Hepatocyte (in vitro differentiated cells): ENCODE data around the gene PGP. TPM values are rescaled to one million over a fixed set of nuclear protein-coding genes. Genes with fewer than 3 reads are reported as not detected.

ENCODE experiments used
- DNase-seq: peaks from one replicate; pipeline ENCODE4 v3.0.0-alpha.2; 2016; ENCODE audit warnings: low spot score
- H2AFZ ChIP-seq: fragments of 200-600 bp; sonication (generic); 2 replicates; pipeline ENCODE4 v1.6.0; 2016; ENCODE audit warnings: antibody characterized with exemption, mild to moderate bottlenecking
- H3K27ac ChIP-seq: fragments of 200-600 bp; sonication (generic); 2 replicates; pipeline ENCODE4 v1.5.1; 2016; ENCODE audit warnings: mild to moderate bottlenecking
- H3K27me3 ChIP-seq: fragments of 200-600 bp; sonication (generic); 2 replicates; pipeline ENCODE4 v1.6.1; 2016
- H3K36me3 ChIP-seq: fragments of 200-600 bp; sonication (generic); replicated peaks from 2 replicates; pipeline ENCODE4 v1.5.1; 2016; ENCODE audit warnings: low read depth; ENCODE audit not compliant: insufficient read depth
- H3K4me1 ChIP-seq: fragments of 200-600 bp; sonication (generic); 2 replicates; pipeline ENCODE4 v1.5.1; 2016; ENCODE audit warnings: mild to moderate bottlenecking, moderate library complexity; ENCODE audit not compliant: insufficient read depth
- H3K4me2 ChIP-seq: fragments of 200-600 bp; sonication (generic); 2 replicates; pipeline ENCODE4 v1.6.0; 2016
- H3K4me3 ChIP-seq: fragments of 200-600 bp; sonication (generic); 2 replicates; pipeline ENCODE4 v1.5.1; 2016; ENCODE audit warnings: mild to moderate bottlenecking
- H3K79me2 ChIP-seq: fragments of 200-600 bp; sonication (generic); 2 replicates; pipeline ENCODE4 v1.6.0; 2017; ENCODE audit warnings: mild to moderate bottlenecking
- H3K9me2 ChIP-seq: fragments of 200-600 bp; sonication (generic); replicated peaks from 2 replicates; pipeline ENCODE4 v1.6.0; 2017; ENCODE audit warnings: mild to moderate bottlenecking; ENCODE audit not compliant: insufficient read depth
- H3K9me3 ChIP-seq: fragments of 200-600 bp; sonication (generic); 2 replicates; pipeline ENCODE4 v1.5.1; 2016; ENCODE audit warnings: low read depth, mild to moderate bottlenecking
- H4K20me1 ChIP-seq: fragments of 200-600 bp; sonication (generic); 2 replicates; pipeline ENCODE4 v1.6.0; 2016; ENCODE audit warnings: mild to moderate bottlenecking; ENCODE audit not compliant: insufficient read depth, poor library complexity, severe bottlenecking
- EZH2 ChIP-seq: fragments of 200-600 bp; sonication (generic); IDR thresholded peaks from 2 replicates; pipeline ENCODE4 v1.6.1; 2016; ENCODE audit warnings: antibody characterized with exemption, mild to moderate bottlenecking, borderline replicate concordance
- EZH2phosphoT487 ChIP-seq: fragments of 200-600 bp; sonication (generic); IDR thresholded peaks from one replicate; pipeline ENCODE4 v1.6.1; 2018; ENCODE audit warnings: antibody characterized with exemption, mild to moderate bottlenecking, low read depth, moderate library complexity; ENCODE audit not compliant: unreplicated experiment, severe bottlenecking
- WGBS: methylation state at CpG from one replicate; pipeline ENCODE4 v1.1.6; 2016; ENCODE audit warnings: low lambda C conversion rate; ENCODE audit errors: missing lambda C conversion rate; 5-methylcytosine and 5-hydroxymethylcytosine counted together
- polyA plus RNA-seq: library from polyadenylated mRNA; unstranded; fragments of >200 nt; fragmentation: Nextera tagmentation; extraction: Ambion mirVana; gene quantifications from 2 replicates; pipeline ENCODE4 v1.2.1, GENCODE V29; 2016
- total RNA-seq: library from RNA; depleted of rRNA; stranded (reverse); fragments of >200 nt; gene quantifications from 2 replicates; pipeline ENCODE4 v1.2.3, GENCODE V29; 2014
- TF ChIP-seq, protein P1 (sequence below): fragments of 200-600 bp; sonication (generic); IDR thresholded peaks from 2 replicates; pipeline ENCODE4 v1.5.1; 2016; ENCODE audit warnings: antibody characterized with exemption, mild to moderate bottlenecking; ENCODE audit not compliant: poor library complexity

Gene PGP
- total and polyA plus RNA-seq, 2 experiments from 2014 or later, result 20.6 to 38.0 TPM

DNA sequence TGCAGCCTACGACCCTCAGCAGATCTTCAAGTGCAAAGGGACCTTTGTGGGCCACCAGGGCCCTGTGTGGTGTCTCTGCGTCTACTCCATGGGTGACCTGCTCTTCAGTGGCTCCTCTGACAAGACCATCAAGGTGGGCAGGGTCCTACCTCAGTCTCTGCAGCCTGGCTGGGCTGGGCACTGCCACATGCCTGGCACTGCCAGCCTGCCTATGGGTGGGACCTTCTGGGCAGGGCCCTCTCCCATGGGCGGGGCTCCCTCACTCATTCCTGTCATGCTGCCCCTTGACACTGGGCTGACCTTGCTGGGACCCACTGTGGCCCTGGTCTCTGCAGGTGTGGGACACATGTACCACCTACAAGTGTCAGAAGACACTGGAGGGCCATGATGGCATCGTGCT is 40.7 kb downstream of the PGP start:
- Histone ChIP-seq H3K9me3 (no peaks in the 10 kb centered on the region), H3K9me2 (no peaks in the 10 kb centered on the region), H2AFZ (no peak overlapping the region), H3K79me2 (no peaks in the 10 kb centered on the region), H3K27ac (no peak overlapping the region), H3K27me3 (no peaks in the 10 kb centered on the region), H4K20me1 (no peaks in the 10 kb centered on the region), H3K4me3 (no peak overlapping the region), H3K36me3 (no peaks in the 10 kb centered on the region), H3K4me2 (no peak overlapping the region), H3K4me1 (no peaks in the 10 kb centered on the region)
- no peak for DNase-seq
- WGBS, result 100% methylated on average over 4 of the region's 4 CpGs
- TF ChIP-seq EZH2phosphoT487 (no peak), EZH2 (no peak)
- TF ChIP-seq, protein P1, sequence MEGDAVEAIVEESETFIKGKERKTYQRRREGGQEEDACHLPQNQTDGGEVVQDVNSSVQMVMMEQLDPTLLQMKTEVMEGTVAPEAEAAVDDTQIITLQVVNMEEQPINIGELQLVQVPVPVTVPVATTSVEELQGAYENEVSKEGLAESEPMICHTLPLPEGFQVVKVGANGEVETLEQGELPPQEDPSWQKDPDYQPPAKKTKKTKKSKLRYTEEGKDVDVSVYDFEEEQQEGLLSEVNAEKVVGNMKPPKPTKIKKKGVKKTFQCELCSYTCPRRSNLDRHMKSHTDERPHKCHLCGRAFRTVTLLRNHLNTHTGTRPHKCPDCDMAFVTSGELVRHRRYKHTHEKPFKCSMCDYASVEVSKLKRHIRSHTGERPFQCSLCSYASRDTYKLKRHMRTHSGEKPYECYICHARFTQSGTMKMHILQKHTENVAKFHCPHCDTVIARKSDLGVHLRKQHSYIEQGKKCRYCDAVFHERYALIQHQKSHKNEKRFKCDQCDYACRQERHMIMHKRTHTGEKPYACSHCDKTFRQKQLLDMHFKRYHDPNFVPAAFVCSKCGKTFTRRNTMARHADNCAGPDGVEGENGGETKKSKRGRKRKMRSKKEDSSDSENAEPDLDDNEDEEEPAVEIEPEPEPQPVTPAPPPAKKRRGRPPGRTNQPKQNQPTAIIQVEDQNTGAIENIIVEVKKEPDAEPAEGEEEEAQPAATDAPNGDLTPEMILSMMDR, result no peak

DNA sequence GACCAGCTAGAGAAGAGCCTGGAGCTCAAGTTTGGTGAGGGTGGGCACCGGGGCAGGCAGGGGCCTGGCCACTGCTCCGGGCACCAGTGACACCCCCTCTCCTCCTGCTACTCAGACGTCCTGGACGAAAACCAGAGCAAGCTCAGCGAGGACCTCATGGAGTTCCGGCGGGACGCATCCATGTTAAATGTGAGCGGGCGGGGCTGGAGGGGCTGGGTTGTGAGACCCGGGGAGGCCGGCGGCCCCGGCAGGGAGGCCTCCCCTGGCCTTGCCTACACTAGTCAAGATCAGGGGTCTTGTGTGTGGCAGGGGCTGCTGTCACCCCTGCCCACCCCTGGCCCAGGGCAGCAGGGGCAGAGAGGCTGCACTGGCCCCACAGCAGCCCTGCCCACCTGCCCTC is 41.3 kb downstream of the PGP start:
- Histone ChIP-seq H2AFZ (no peak overlapping the region), H3K4me3 (no peak overlapping the region), H3K27ac (no peak overlapping the region), H4K20me1 (no peaks in the 10 kb centered on the region), H3K27me3 (no peaks in the 10 kb centered on the region), H3K4me2 (no peak overlapping the region), H3K9me2 (no peaks in the 10 kb centered on the region), H3K4me1 (no peaks in the 10 kb centered on the region), H3K9me3 (no peaks in the 10 kb centered on the region), H3K79me2 (no peaks in the 10 kb centered on the region), H3K36me3 (no peaks in the 10 kb centered on the region)
- TF ChIP-seq, protein P1, result no peak
- TF ChIP-seq EZH2, result no peak
- no peak for DNase-seq
- WGBS, result 92% methylated on average over 14 of the region's 14 CpGs

DNA sequence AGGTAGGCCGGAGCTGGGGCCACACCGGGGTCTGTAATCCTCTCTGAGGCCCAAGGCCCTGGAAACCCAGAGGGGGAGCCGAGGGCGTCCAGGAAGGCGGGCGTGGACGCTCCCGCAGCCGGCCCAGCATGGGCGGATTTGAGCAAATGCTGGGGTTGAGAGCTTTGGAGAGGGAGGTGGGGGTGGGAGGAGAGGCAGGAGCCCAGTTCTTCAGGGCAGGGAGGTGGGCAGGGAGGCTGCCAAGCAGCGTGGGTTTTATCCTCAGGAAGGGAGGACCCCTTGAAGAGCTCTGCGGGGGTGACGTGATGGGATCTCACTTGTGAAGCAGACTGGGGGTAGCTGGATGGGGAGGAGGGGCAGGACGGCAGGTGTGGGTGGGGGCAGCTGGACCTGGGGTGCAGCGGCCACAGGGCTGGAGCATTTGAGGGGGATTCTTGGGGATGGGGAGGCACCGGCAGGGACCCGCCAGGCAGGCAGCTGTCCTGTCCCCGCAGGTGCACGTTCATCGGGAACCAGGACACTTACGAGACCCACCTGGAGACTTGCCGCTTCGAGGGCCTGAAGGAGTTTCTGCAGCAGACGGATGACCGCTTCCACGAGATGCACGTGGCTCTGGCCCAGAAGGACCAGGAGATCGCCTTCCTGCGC is 41.8 kb downstream of the PGP start:
- TF ChIP-seq EZH2phosphoT487 (no peak), EZH2 (no peak)
- TF ChIP-seq, protein P1, result no peak
- H3K9me3 ChIP-seq, result no peaks in the 10 kb centered on the region
- no peaks in the 10 kb centered on the region for H4K20me1 ChIP-seq
- H3K4me2 ChIP-seq, result no peak overlapping the region
- no peak overlapping the region for H3K4me3 ChIP-seq
- no peaks in the 10 kb centered on the region for H3K36me3 ChIP-seq
- H3K27me3 ChIP-seq, result no peaks in the 10 kb centered on the region
- H2AFZ ChIP-seq, result no peak overlapping the region
- no peaks in the 10 kb centered on the region for H3K79me2 ChIP-seq
- H3K9me2 ChIP-seq, result no peaks in the 10 kb centered on the region
- DNase-seq, result no peak
- H3K4me1 ChIP-seq, result no peaks in the 10 kb centered on the region
- WGBS, result 98% methylated on average over 28 of the region's 29 CpGs
- no peak overlapping the region for H3K27ac ChIP-seq
